OCI-LY1 (cell line): ENCODE measurements around the gene PLPP1.

Experiments
- H2AFZ ChIP-seq: fragments of 200-600 bp; sonication (generic), shearing (Covaris generic); 2 replicates; pipeline ENCODE4 v1.6.0; 2014; ENCODE audit warnings: antibody characterized with exemption, mild to moderate bottlenecking, low read length
- H3F3A ChIP-seq: fragments of 200-600 bp; sonication (generic), shearing (Covaris generic); 2 replicates; pipeline ENCODE4 v1.6.0; 2014; ENCODE audit warnings: mild to moderate bottlenecking, antibody characterized with exemption, low read length, moderate library complexity; ENCODE audit not compliant: insufficient read depth
- H3K27ac ChIP-seq: fragments of 200-600 bp; sonication (generic); 2 replicates; pipeline ENCODE4 v1.5.1; 2014; ENCODE audit warnings: low read length, mixed run types, mild to moderate bottlenecking, low read depth; ENCODE audit not compliant: poor library complexity, severe bottlenecking
- H3K27me3 ChIP-seq: fragments of 200-600 bp; sonication (generic); 2 replicates; pipeline ENCODE4 v1.6.0; 2014; ENCODE audit warnings: antibody characterized with exemption, mild to moderate bottlenecking, low read length, moderate library complexity; ENCODE audit not compliant: insufficient read depth
- H3K36me3 ChIP-seq: fragments of 200-600 bp; sonication (generic); 2 replicates; pipeline ENCODE4 v1.6.1; 2014; ENCODE audit warnings: mild to moderate bottlenecking, antibody characterized with exemption, low read length, moderate library complexity, mixed read lengths; ENCODE audit not compliant: insufficient read depth
- H3K4me1 ChIP-seq: fragments of 200-600 bp; sonication (generic); 2 replicates; pipeline ENCODE4 v1.5.1; 2014; ENCODE audit warnings: mild to moderate bottlenecking, low read length, moderate library complexity; ENCODE audit not compliant: insufficient read depth, severe bottlenecking
- H3K4me2 ChIP-seq: fragments of 200-600 bp; sonication (generic), shearing (Covaris generic); 2 replicates; pipeline ENCODE4 v1.6.1; 2014; ENCODE audit warnings: low read length
- H3K4me3 ChIP-seq: fragments of 200-600 bp; sonication (generic); 2 replicates; pipeline ENCODE4 v1.5.1; 2014; ENCODE audit warnings: low read length, low read depth, mild to moderate bottlenecking, mixed read lengths; ENCODE audit not compliant: poor library complexity, severe bottlenecking
- H3K79me2 ChIP-seq: fragments of 200-600 bp; shearing (Covaris generic); 2 replicates; pipeline ENCODE4 v1.6.1; 2016; ENCODE audit warnings: mixed run types, low read length, mixed read lengths; ENCODE audit not compliant: insufficient read depth
- H3K9ac ChIP-seq: fragments of 200-600 bp; sonication (generic), shearing (Covaris generic); 2 replicates; pipeline ENCODE4 v1.6.1; 2014; ENCODE audit warnings: mild to moderate bottlenecking, low read length, mixed read lengths
- H3K9me2 ChIP-seq: fragments of 200-600 bp; sonication (generic), shearing (Covaris generic); 2 replicates; pipeline ENCODE4 v1.6.1; 2014; ENCODE audit warnings: low read depth, mild to moderate bottlenecking, low read length, mixed read lengths
- H3K9me3 ChIP-seq: fragments of 200-600 bp; shearing (Covaris generic); 2 replicates; pipeline ENCODE4 v1.6.1; 2014; ENCODE audit warnings: low read length, mixed read lengths
- H4K20me1 ChIP-seq: fragments of 200-600 bp; sonication (generic), shearing (Covaris generic); 2 replicates; pipeline ENCODE4 v1.6.0; 2016; ENCODE audit warnings: mild to moderate bottlenecking, low read length; ENCODE audit not compliant: insufficient read depth
- EZH2 ChIP-seq: fragments of 200-600 bp; sonication (generic), shearing (Covaris generic); IDR thresholded peaks from 2 replicates; pipeline ENCODE4 v1.8.0; 2017; ENCODE audit warnings: borderline replicate concordance, mixed run types, mild to moderate bottlenecking, antibody characterized with exemption, low read length, moderate library complexity, mixed read lengths
- TF ChIP-seq, protein P1 (sequence below): fragments of 200-600 bp; sonication (generic), shearing (Covaris generic); IDR thresholded peaks from 2 replicates; pipeline ENCODE4 v1.5.1; 2017; ENCODE audit warnings: mild to moderate bottlenecking, antibody characterized with exemption, low read length, moderate library complexity, mixed read lengths

Gene PLPP1

DNA sequence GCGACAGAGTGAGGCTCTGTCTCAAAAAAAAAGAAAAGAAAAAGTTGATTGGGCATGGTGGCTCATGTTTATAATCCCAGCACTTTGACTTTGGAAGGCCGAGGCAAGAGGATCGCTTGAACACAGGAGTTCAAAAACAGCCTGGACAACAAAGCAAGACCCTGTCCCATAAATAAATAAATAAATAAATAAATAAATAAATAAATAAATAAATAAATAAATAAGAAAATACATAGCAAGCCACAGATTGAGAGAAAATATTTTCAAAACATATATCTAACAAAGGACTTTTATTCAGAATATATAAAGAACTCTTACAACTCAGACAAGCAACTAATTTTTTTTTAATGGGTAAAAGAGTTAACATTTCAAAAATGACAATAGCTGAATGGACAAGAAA is 71.2 kb downstream of the PLPP1 start:
- no peaks in the 10 kb centered on the region for H3K9me2 ChIP-seq
- no peak overlapping the region for H3K4me2 ChIP-seq
- H3K36me3 ChIP-seq: no peaks in the 10 kb centered on the region
- no peaks in the 10 kb centered on the region for H3K4me1 ChIP-seq
- no peak overlapping the region for H3K4me3 ChIP-seq
- H3K27ac ChIP-seq: no peak overlapping the region
- no peak overlapping the region for H2AFZ ChIP-seq
- H3K9me3 ChIP-seq: no peaks in the 10 kb centered on the region
- no peak overlapping the region for H3K9ac ChIP-seq
- no peaks in the 10 kb centered on the region for H4K20me1 ChIP-seq
- no peak for TF ChIP-seq EZH2
- TF ChIP-seq, protein P1, sequence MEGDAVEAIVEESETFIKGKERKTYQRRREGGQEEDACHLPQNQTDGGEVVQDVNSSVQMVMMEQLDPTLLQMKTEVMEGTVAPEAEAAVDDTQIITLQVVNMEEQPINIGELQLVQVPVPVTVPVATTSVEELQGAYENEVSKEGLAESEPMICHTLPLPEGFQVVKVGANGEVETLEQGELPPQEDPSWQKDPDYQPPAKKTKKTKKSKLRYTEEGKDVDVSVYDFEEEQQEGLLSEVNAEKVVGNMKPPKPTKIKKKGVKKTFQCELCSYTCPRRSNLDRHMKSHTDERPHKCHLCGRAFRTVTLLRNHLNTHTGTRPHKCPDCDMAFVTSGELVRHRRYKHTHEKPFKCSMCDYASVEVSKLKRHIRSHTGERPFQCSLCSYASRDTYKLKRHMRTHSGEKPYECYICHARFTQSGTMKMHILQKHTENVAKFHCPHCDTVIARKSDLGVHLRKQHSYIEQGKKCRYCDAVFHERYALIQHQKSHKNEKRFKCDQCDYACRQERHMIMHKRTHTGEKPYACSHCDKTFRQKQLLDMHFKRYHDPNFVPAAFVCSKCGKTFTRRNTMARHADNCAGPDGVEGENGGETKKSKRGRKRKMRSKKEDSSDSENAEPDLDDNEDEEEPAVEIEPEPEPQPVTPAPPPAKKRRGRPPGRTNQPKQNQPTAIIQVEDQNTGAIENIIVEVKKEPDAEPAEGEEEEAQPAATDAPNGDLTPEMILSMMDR: no peak
- H3K79me2 ChIP-seq: no peaks in the 10 kb centered on the region
- H3K27me3 ChIP-seq: no peaks in the 10 kb centered on the region
- no peaks in the 10 kb centered on the region for H3F3A ChIP-seq

DNA sequence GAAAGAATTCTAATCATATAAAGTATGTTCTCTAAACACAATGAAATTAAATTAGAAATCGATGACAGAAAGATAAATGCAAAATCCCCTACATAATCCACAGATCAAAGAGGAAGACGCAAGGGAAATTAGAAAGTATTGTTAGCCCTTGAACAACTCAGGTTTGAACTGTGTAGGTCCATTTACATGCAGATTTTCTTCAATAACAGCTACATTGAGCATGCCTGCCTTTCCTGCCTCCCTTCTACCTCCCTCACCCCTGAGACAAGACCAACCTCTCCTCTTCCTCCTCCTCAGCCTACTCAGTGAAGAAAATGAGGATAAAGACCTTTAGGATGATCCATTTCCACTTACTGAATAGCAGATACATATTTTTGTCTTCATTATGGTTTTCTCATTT is 75.2 kb downstream of the PLPP1 start:
- no peaks in the 10 kb centered on the region for H3K9me3 ChIP-seq
- TF ChIP-seq, protein P1: no peak
- no peak for TF ChIP-seq EZH2
- H3K36me3 ChIP-seq: no peaks in the 10 kb centered on the region
- H2AFZ ChIP-seq: no peak overlapping the region
- H4K20me1 ChIP-seq: no peaks in the 10 kb centered on the region
- no peak overlapping the region for H3K4me2 ChIP-seq
- H3F3A ChIP-seq: no peaks in the 10 kb centered on the region
- no peaks in the 10 kb centered on the region for H3K79me2 ChIP-seq
- no peak overlapping the region for H3K4me3 ChIP-seq
- H3K27ac ChIP-seq: no peak overlapping the region
- no peak overlapping the region for H3K9ac ChIP-seq
- no peaks in the 10 kb centered on the region for H3K4me1 ChIP-seq
- no peaks in the 10 kb centered on the region for H3K9me2 ChIP-seq
- no peaks in the 10 kb centered on the region for H3K27me3 ChIP-seq

DNA sequence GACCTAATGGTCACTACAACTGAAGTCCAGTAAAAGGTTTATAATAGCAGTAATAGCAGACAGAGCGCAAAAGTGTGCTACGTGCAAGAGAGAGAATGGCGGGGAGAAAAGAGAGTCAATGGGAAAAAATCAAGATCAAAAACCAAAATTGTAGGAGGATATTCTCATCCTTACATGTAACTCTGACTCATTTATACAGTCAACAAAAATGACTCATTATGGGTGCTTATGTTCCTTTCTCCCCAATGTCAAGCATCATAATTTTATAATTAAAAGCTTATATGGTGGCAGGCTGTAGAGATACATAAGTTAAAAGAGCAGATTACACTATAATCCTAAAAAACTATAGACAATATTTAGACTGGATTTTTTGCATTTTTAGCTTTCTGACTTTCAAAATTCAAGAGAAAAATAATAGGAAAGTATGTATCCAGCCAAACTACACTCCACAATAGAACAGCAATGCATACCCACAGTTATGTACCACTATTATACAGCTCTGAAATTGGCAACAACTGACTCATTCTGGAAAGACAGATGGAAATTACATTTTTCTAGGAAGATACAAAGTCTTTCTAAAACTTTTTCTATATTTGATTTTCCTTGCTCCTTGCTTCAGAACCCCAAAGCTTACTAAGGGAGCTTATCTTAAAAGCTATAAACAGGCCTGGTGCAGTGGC is 78.4 kb downstream of the PLPP1 start:
- no peak overlapping the region for H3K4me2 ChIP-seq
- H3K9me3 ChIP-seq: no peaks in the 10 kb centered on the region
- H3K9me2 ChIP-seq: no peaks in the 10 kb centered on the region
- no peaks in the 10 kb centered on the region for H3K36me3 ChIP-seq
- no peaks in the 10 kb centered on the region for H3K4me1 ChIP-seq
- H3K79me2 ChIP-seq: no peaks in the 10 kb centered on the region
- no peaks in the 10 kb centered on the region for H3K27me3 ChIP-seq
- H3K4me3 ChIP-seq: no peak overlapping the region
- no peaks in the 10 kb centered on the region for H4K20me1 ChIP-seq
- H3K9ac ChIP-seq: no peak overlapping the region
- no peak overlapping the region for H3K27ac ChIP-seq
- no peak overlapping the region for H2AFZ ChIP-seq
- no peaks in the 10 kb centered on the region for H3F3A ChIP-seq
- TF ChIP-seq EZH2: no peak
- TF ChIP-seq, protein P1: no peak
